HG02571 (cell line): ENCODE measurements around the gene ST6GALNAC5.
"Not testable (repeated sequence)": the region's sequence is repeated elsewhere in the genome, so short reads cannot be mapped to it uniquely, and the experiment has no call there.

Source experiments
- ATAC-seq: cut with Tn5 transposase; IDR thresholded peaks from one replicate; pipeline ENCODE4 v1.9.1; 2021; ENCODE audit warnings: mild to moderate bottlenecking, moderate library complexity; ENCODE audit not compliant: unreplicated experiment

ST6GALNAC5 gene

GRCh38 chr1:76866566-76866965, 714 bp upstream of the ST6GALNAC5 start:
- no peak for ATAC-seq

GRCh38 chr1:76868154-76868882, 1.0 kb downstream of the ST6GALNAC5 start:
- peak; percentile 39 for ATAC-seq

DNA sequence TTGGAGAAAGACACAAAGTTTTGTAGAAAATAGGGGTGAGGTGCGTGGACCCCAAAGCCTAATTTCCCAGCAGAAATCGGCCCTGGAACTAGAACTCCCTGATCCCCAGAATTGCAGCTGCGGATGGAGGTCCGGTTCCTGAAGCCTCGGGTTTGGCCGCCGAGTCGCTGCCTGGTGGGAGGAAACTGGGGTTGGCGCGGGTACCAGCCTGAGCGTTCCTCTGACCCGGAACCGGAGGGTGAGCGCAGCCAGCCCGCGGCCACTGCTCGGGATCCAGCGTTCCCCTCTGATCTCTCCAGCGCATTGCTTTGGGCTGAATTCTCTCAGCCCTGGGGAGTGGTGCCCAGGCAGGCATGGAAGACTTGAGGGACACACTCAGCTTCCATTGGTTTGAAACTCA, 1.6 kb downstream of the ST6GALNAC5 start:
- ATAC-seq, result no peak

- ATAC-seq, result no peak
Measured at GRCh38 chr1:76870037-76870436, 2.8 kb downstream of the ST6GALNAC5 start.

- ATAC-seq, result peak; percentile 82
Measured at GRCh38 chr1:76871355-76871974, 4.2 kb downstream of the ST6GALNAC5 start.

GRCh38 chr1:76872944-76873343, 5.7 kb downstream of the ST6GALNAC5 start:
- no peak for ATAC-seq

DNA sequence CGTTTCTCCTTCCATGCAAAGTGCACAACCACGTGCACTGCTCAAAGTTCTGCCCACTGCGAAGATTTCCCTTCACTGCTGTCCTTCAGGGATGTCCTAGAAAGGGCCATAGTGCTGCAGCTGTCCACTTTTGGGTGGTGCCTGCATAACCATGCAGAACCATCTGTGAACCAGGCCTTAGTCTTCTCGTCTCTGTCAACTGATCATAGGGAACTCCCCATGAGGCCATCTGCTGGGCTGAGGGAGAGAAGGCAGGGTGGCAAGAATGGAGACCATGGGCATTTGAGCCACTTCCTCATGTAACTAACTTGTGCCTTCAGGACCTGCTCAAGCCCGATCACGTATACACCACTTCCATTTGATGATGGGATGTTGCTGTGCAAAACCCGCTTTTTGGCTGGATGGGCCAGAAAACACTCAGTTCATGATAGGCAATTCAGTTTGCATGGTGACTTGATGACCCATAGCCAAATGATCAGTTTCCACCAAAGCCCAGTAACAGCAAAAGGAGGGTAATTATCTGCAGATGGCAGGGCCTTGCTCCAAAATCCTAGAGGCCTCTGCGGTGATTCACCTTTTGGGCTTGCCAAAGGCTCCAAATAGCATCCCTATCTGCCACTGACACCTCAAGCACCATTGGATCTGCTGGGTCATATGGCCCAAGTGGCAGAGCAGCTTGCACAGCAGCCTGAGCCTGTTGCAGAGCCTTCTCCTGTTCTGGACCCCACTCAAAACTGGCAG, 9.5 kb downstream of the ST6GALNAC5 start:
- ATAC-seq, result no peak

DNA sequence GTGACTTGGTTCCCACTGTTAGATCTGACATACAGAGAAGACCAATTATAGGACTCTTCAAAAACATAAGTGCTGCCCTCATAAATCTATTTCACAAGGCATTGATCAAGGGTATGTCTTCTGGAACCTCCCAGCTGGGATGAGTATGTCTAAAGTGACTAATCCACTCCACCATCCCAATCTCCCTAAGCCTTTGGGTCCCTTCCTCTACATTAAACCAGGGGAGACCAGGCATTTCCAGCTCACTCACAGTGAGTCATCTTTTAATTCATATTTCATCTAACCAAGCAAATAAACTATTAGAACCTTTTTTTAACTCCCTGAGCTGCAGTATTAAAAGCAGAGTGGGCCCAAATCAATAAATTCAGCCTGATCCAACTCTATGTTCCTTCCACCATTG, 11.7 kb downstream of the ST6GALNAC5 start:
- ATAC-seq, result not testable (repeated sequence)

DNA sequence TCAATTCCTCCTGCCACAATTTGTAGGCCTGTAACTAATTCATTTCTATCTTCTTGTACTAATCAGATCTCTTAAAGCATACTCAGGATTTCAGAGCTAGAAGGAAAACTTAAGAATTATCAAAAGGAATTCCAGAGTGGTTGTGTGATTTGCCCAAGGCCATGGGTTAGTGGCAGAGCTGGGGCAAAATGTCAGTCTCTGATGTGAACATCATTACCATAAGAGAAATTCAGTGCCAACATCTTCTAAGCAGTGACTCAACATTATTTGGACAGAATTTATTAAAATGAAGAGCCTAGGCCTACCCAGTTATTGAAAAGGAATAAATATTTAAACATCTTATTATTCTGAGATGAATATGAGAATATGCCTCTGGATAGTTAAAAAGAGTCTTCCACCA, 14.5 kb downstream of the ST6GALNAC5 start:
- ATAC-seq, result no peak

DNA sequence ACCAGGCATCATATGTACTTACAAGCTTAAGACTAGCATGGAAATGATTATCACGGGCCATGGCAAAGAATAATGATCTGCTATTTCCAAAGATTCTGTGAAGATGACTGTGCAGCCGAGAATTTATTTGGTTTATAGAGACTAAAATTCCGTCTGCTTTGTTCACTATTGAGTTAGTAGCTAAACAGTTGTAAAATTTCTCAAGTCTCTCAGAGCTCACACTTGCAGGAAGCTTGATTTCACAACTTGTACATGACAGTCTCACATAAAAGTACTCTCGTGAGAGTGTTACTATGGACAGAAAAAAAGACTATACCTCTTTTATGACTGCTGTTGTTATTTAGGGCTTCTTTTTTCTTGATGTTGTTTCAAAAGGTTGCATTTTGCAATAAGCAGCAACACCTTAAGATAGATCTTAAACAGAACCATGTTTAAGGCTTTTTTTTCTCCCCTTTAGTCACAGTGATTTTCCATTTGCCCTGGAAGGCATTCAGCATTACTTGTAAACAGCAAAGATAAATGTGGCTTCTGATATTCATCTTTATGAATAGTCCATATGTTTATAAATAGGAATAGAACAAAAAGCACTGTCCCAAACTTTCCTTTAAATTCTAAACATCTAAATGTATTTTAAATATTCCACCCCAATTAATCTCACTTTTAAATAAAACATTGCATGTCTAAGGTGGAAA, 24.8 kb downstream of the ST6GALNAC5 start:
- no peak for ATAC-seq

GRCh38 chr1:76892675-76893074, 25.4 kb downstream of the ST6GALNAC5 start:
- ATAC-seq, result no peak

GRCh38 chr1:76901158-76901767, 34.0 kb downstream of the ST6GALNAC5 start:
- peak; percentile 84 for ATAC-seq

- no peak for ATAC-seq
Measured at GRCh38 chr1:76905876-76906595, 38.8 kb downstream of the ST6GALNAC5 start.

DNA sequence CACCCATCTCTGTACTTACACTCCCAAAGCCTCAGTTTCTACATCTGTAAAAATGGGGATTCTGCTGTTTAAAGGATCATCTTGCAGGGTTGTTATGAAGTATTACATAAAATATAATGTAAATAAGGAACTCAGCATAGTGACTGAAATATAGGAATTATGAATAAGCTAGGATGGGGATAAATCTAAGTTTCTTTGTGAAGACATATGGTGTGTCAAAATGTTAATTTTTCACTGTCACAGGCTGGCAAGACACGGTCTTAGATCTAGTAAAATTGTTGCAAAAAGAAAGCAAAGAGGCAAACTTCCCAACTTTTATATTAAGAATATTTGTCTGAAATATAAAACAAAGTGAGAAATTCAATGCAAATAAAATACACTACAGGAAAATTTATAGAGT, 42.0 kb downstream of the ST6GALNAC5 start:
- no peak for ATAC-seq

DNA sequence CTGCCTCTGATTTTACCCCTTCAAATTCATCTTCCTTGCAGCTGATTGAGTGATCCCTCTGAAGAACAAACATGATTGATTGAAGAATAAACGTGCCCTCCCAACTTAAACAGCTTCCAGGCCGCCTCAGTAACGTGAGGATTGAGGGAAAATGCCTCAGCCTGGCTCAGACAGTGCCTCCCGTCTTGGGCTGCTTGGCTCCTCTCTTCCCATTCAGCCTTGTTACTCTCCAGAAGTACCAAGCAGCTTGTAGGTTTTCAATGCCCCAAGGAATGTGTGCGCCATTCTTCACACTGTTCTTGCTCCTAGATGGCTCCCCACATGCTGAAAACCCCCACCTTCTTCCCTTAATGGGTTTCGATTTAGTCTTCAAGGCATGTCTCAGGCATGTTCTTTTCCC, 51.8 kb downstream of the ST6GALNAC5 start:
- no peak for ATAC-seq

DNA sequence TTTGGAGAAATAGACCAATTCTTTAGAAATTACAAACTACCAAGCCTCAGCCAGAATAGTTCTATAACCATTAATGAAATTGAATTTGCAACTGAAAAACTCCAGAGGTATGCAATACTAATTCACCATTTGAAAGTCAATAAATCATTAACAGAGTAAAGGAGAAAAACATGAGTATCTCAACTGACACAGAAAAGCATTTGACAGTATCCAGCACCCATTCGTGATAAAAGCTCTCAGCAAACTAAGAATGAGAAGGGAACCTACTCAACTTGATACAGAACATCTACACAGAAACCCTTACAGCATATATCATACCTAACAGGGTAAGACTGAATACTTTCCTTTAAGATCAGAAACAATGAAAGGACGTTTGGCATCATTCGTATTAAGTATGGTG, 54.3 kb downstream of the ST6GALNAC5 start:
- ATAC-seq, result no peak

DNA sequence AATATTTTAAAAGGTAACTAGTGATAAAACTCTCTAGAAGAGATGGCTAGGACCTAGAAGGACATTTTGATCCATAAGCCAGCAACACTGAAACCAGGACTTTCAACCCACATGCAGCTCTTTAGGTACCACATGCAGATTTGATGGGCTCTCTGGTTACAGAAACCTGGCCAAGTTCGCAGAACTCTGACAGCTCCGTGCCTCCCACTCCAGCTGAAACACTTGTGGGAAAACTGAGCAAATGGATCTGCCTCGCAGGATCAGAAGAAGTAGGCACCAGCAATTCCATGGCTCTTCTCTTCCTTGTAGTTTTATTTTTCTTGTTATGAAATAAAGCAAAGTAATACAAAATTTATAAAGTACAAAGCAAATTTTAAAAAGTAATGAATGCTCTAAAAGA, 58.5 kb downstream of the ST6GALNAC5 start:
- ATAC-seq, result no peak

- no peak for ATAC-seq
Measured at GRCh38 chr1:76928522-76928921, 61.2 kb downstream of the ST6GALNAC5 start.

GRCh38 chr1:76929136-76929535, 61.9 kb downstream of the ST6GALNAC5 start:
- ATAC-seq, result no peak
